ENCODE measurements around the gene P2RY11.

P2RY11 gene

DNA sequence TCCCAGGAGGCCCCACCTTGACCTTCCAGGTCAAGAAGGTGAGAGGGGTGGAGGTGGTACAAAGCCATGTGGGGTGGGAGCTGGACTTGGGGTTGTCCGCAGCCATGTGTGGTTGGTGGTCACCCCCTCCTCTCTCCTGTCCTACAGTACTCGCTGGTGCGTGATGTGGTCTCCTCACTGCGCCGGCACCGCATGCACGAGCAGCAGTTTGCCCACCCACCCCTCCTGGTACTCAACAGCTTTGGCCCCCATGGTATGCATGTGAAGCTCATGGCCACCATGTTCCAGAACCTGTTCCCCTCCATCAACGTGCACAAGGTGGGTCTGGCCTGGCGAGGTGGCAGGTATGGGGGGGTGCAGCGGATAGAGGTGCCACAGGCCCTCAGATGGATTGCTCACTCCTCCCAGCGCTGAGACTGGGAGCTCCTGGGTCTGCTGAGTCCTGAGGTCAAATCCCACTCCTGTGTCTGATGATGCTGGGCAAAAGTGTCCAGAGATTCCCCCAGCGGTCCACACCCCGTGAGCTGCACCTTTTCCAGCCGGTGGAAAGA lies 3.6 kb upstream of the P2RY11 start:
- Histone ChIP-seq H3K9ac (ENCODE audit: low read length) (no peak overlapping the region), H3K9me3 (ENCODE audit: low read length) (no peaks in the 10 kb centered on the region), H3K4me1 (ENCODE audit: insufficient read depth, low read length) (peaks cover 16% of the 10 kb centered on the region), H3K27ac (ENCODE audit: low read depth, low read length) (no peak overlapping the region), H3K27me3 (ENCODE audit: control insufficient read depth in 1 of 2, insufficient read depth in 2 of 2, low read length in 2 of 2) (no peaks in the 10 kb centered on the region), H3K36me3 (ENCODE audit: insufficient read depth, low read length) (peaks cover 30% of the 10 kb centered on the region), H3K4me3 (ENCODE audit: low read depth in 1 of 2, low read length in 2 of 2) (no peak overlapping the region)

DNA sequence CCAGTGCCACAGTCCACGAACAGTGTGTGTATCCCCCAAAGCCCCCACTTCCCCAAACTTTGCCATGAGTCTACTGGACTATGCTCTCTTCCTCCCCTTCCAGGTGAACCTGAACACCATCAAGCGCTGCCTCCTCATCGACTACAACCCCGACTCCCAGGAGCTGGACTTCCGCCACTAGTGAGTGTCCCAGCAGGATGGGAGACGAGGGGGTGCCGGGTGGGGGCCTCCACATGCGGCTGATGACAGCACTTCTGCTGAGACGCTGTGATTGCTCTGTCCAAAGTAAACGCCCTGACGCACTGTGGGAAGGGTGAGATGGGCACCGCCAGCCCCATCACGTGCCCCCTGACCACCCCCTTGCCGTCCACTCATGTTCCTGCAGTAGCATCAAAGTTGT lies 2.0 kb upstream of the P2RY11 start:
- peaks cover 34% of the 10 kb centered on the region for H3K36me3 ChIP-seq (ENCODE audit: insufficient read depth, low read length)

DNA sequence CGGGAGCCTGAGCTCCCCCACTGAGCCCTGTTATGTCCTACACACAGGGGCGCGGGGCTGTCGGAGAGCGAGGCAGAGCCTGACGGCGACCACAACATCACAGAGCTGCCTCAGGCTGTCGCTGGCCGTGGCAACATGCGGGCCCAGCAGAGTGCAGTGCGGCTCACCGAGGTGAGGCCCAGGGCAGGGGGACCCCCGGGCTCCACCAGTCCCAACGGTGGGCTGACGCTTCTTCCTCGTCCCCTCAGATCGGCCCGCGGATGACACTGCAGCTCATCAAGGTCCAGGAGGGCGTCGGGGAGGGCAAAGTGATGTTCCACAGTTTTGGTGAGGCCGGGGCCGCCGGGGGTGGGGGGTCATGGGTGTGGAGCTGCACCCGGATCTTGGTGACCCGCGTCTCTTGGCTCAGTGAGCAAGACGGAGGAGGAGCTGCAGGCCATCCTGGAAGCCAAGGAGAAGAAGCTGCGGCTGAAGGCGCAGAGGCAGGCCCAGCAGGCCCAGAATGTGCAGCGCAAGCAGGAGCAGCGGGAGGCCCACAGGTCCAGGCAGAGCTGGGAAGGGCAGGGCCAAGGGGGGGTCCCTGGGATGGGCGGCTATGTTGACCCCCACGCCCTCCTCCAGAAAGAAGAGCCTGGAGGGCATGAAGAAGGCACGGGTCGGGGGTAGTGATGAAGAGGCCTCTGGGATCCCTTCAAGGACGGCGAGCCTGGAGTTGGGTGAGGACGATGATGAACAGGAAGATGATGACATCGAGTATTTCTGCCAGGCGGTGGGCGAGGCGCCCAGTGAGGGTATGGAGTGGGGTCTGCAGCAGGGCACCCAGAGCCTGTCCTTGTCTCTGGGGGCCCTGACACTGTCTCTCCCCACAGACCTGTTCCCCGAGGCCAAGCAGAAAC lies 1.2 kb upstream of the P2RY11 start:
- no peak overlapping the region for H3K9ac ChIP-seq (ENCODE audit: low read length)
- H3K4me1 ChIP-seq (ENCODE audit: insufficient read depth, low read length) = peaks cover 15% of the 10 kb centered on the region
- H3K4me3 ChIP-seq (ENCODE audit: low read depth in 1 of 2, low read length in 2 of 2) = no peak overlapping the region
- H3K27me3 ChIP-seq (ENCODE audit: control insufficient read depth in 1 of 2, insufficient read depth in 2 of 2, low read length in 2 of 2) = no peaks in the 10 kb centered on the region
- peaks cover 42% of the 10 kb centered on the region for H3K36me3 ChIP-seq (ENCODE audit: insufficient read depth, low read length)
- H3K27ac ChIP-seq (ENCODE audit: low read depth, low read length) = no peak overlapping the region
- no peaks in the 10 kb centered on the region for H3K9me3 ChIP-seq (ENCODE audit: low read length)

More for the DNA sequence above, 2.0 kb upstream of the P2RY11 start:
- Histone ChIP-seq H3K9ac (ENCODE audit: low read length) (no peak overlapping the region), H3K4me1 (ENCODE audit: insufficient read depth, low read length) (peaks cover 16% of the 10 kb centered on the region), H3K27me3 (ENCODE audit: control insufficient read depth in 1 of 2, insufficient read depth in 2 of 2, low read length in 2 of 2) (no peaks in the 10 kb centered on the region), H3K27ac (ENCODE audit: low read depth, low read length) (no peak overlapping the region), H3K4me3 (ENCODE audit: low read depth in 1 of 2, low read length in 2 of 2) (no peak overlapping the region), H3K9me3 (ENCODE audit: low read length) (no peaks in the 10 kb centered on the region)

DNA sequence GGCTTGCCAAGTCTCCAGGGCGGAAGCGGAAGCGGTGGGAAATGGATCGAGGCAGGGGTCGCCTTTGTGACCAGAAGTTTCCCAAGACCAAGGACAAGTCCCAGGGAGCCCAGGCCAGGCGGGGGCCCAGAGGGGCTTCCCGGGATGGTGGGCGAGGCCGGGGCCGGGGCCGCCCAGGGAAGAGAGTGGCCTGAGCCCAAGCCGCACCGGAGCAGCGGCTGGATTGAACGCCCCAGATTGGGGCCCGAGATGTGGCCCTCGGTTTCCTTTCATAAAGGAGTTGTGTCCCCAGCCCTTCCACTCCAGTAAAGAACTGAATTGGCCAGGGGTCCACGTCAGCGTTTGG lies 548 bp upstream of the P2RY11 start:
- Histone ChIP-seq H3K27ac (ENCODE audit: low read depth, low read length) (no peak overlapping the region), H3K36me3 (ENCODE audit: insufficient read depth, low read length) (peaks cover 47% of the 10 kb centered on the region), H3K4me3 (ENCODE audit: low read depth in 1 of 2, low read length in 2 of 2) (no peak overlapping the region)

DNA sequence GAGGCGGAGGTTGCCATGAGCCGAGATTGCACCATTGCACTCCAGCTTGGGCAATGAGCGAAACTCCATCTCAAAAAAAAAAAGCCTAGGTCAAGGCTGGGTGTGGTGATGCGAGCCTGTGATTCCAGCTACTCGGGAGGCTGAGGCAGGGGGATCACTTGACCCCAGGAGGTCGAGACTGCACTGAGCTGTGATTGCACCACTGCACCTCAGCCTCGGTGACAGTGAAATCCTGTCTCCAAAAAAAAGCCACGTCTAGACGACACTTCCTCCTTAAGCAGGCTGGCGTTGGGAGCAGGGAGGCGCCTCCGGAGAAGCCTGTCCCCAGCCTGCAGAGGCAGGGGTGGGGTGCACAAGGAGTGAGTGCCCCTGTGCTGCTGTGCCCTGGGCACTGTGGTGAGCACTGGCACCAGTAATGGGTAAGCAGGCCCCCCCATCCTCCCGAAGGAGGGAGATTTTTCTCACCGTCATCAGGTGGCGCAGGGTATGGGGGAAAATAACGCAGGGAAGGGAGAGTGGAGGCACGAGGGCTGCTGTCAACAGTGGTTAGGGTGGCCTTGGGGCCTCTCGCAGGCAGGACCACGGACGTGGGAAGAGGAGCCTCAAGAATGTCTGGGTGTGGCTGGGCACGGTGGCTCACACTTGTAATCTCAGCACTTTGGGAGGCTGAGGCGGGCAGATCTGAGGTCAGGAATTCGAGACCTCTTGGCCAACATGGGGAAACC lies 706 bp downstream of the P2RY11 start:
- no peak overlapping the region for H3K9ac ChIP-seq (ENCODE audit: low read length)
- no peak overlapping the region for H3K27ac ChIP-seq (ENCODE audit: low read depth, low read length)
- no peaks in the 10 kb centered on the region for H3K9me3 ChIP-seq (ENCODE audit: low read length)
- H3K27me3 ChIP-seq (ENCODE audit: control insufficient read depth in 1 of 2, insufficient read depth in 2 of 2, low read length in 2 of 2) = no peaks in the 10 kb centered on the region
- H3K4me3 ChIP-seq (ENCODE audit: low read depth in 1 of 2, low read length in 2 of 2) = no peak overlapping the region
- H3K4me1 ChIP-seq (ENCODE audit: insufficient read depth, low read length) = peaks cover 3% of the 10 kb centered on the region
- peaks cover 59% of the 10 kb centered on the region for H3K36me3 ChIP-seq (ENCODE audit: insufficient read depth, low read length)

More for the DNA sequence above, 548 bp upstream of the P2RY11 start:
- Histone ChIP-seq H3K4me1 (ENCODE audit: insufficient read depth, low read length) (peaks cover 9% of the 10 kb centered on the region), H3K9ac (ENCODE audit: low read length) (no peak overlapping the region), H3K27me3 (ENCODE audit: control insufficient read depth in 1 of 2, insufficient read depth in 2 of 2, low read length in 2 of 2) (no peaks in the 10 kb centered on the region), H3K9me3 (ENCODE audit: low read length) (no peaks in the 10 kb centered on the region)

DNA sequence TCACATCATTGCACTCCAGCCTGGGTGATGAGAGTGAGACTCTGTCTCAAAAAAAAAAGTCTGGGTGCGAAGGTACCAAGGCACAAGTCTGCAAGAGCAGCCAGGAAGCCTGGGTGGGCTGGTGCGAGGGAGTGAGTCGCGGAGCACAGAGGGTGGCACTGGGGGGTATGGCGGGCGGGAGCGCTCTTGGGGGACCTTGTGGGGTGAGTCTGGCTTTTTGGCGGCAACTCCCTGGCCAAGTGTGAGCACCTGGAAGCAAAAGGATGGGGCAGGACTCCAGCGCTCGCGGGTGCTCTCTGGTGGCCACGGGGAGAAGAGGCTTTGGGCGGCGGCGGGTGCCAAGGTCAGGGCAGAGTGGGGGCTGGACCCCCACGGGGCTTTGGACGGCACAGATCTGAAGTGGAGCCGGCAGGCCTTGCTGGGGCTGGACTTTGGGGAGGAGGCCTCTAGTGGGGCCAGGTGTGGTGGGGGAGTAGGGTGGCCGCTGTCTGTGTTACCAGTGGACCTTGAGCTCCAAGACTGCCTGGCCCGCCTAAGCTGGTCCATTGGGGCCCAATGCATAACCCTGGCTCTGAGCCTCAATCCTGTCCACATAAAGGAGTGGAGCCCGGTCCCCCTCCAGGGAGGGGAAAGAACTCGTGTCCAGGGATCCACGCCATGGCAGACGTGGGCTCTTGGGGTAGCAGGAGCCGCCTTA lies 1.6 kb downstream of the P2RY11 start:
- Histone ChIP-seq H3K27me3 (ENCODE audit: control insufficient read depth in 1 of 2, insufficient read depth in 2 of 2, low read length in 2 of 2) (no peaks in the 10 kb centered on the region), H3K4me3 (ENCODE audit: low read depth in 1 of 2, low read length in 2 of 2) (no peak overlapping the region), H3K36me3 (ENCODE audit: insufficient read depth, low read length) (peaks cover 56% of the 10 kb centered on the region), H3K4me1 (ENCODE audit: insufficient read depth, low read length) (no peaks in the 10 kb centered on the region), H3K27ac (ENCODE audit: low read depth, low read length) (no peak overlapping the region), H3K9me3 (ENCODE audit: low read length) (no peaks in the 10 kb centered on the region), H3K9ac (ENCODE audit: low read length) (no peak overlapping the region)

DNA sequence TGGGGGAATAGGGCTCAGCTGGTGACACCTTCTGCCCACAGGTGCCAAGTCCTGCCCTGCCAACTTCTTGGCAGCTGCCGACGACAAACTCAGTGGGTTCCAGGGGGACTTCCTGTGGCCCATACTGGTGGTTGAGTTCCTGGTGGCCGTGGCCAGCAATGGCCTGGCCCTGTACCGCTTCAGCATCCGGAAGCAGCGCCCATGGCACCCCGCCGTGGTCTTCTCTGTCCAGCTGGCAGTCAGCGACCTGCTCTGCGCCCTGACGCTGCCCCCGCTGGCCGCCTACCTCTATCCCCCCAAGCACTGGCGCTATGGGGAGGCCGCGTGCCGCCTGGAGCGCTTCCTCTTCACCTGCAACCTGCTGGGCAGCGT lies 2.1 kb downstream of the P2RY11 start:
- Histone ChIP-seq H3K9ac (ENCODE audit: low read length) (no peak overlapping the region), H3K9me3 (ENCODE audit: low read length) (no peaks in the 10 kb centered on the region), H3K4me3 (ENCODE audit: low read depth in 1 of 2, low read length in 2 of 2) (no peak overlapping the region), H3K27me3 (ENCODE audit: control insufficient read depth in 1 of 2, insufficient read depth in 2 of 2, low read length in 2 of 2) (no peaks in the 10 kb centered on the region), H3K27ac (ENCODE audit: low read depth, low read length) (no peak overlapping the region), H3K4me1 (ENCODE audit: insufficient read depth, low read length) (peaks cover under 1% of the 10 kb centered on the region), H3K36me3 (ENCODE audit: insufficient read depth, low read length) (peaks cover 51% of the 10 kb centered on the region)

DNA sequence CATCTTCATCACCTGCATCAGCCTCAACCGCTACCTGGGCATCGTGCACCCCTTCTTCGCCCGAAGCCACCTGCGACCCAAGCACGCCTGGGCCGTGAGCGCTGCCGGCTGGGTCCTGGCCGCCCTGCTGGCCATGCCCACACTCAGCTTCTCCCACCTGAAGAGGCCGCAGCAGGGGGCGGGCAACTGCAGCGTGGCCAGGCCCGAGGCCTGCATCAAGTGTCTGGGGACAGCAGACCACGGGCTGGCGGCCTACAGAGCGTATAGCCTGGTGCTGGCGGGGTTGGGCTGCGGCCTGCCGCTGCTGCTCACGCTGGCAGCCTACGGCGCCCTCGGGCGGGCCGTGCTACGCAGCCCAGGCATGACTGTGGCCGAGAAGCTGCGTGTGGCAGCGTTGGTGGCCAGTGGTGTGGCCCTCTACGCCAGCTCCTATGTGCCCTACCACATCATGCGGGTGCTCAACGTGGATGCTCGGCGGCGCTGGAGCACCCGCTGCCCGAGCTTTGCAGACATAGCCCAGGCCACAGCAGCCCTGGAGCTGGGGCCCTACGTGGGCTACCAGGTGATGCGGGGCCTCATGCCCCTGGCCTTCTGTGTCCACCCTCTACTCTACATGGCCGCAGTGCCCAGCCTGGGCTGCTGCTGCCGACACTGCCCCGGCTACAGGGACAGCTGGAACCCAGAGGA lies 2.6 kb downstream of the P2RY11 start:
- Histone ChIP-seq H3K27me3 (ENCODE audit: control insufficient read depth in 1 of 2, insufficient read depth in 2 of 2, low read length in 2 of 2) (no peaks in the 10 kb centered on the region), H3K27ac (ENCODE audit: low read depth, low read length) (no peak overlapping the region), H3K36me3 (ENCODE audit: insufficient read depth, low read length) (peaks cover 47% of the 10 kb centered on the region), H3K9me3 (ENCODE audit: low read length) (no peaks in the 10 kb centered on the region), H3K4me1 (ENCODE audit: insufficient read depth, low read length) (peaks cover 5% of the 10 kb centered on the region), H3K4me3 (ENCODE audit: low read depth in 1 of 2, low read length in 2 of 2) (no peak overlapping the region), H3K9ac (ENCODE audit: low read length) (no peak overlapping the region)

DNA sequence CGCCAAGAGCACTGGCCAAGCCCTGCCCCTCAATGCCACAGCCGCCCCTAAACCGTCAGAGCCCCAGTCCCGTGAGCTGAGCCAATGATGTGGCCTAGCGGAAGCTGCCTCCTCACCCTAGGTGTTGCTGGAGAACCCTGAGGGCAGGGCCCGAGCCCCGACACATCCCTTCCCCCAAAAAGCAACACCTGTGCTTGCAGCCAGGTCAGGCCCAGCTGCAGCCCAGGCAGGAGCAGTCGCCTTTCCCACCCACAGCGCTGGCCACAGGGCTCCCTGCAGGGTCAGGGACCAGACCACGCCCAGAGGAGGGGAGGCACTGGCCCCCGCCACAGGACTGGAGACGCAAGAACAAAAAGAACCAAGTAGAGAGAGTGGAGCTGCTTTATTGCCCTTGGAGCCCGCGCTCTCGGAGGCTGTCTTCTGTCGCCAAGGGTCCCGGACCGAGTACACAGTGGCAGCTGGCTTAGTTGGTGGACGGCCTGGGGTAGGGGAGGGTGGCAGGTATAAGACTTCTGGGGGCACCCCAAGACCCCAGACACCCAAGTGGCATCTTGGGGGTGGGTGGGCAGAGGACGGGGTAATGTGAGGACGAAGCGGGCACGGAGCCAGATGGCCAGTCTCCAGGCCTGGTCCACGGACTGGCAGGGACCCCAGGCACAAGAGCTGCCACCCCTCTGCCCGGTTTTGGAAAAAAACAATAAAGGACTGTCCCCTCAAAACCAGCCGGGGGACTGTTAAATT lies 3.3 kb downstream of the P2RY11 start:
- no peak overlapping the region for H3K9ac ChIP-seq (ENCODE audit: low read length)
- no peaks in the 10 kb centered on the region for H3K9me3 ChIP-seq (ENCODE audit: low read length)
- H3K27ac ChIP-seq (ENCODE audit: low read depth, low read length) = no peak overlapping the region
- no peak overlapping the region for H3K4me3 ChIP-seq (ENCODE audit: low read depth in 1 of 2, low read length in 2 of 2)
- peaks cover 7% of the 10 kb centered on the region for H3K4me1 ChIP-seq (ENCODE audit: insufficient read depth, low read length)
- peaks cover 40% of the 10 kb centered on the region for H3K36me3 ChIP-seq (ENCODE audit: insufficient read depth, low read length)
- no peaks in the 10 kb centered on the region for H3K27me3 ChIP-seq (ENCODE audit: control insufficient read depth in 1 of 2, insufficient read depth in 2 of 2, low read length in 2 of 2)

DNA sequence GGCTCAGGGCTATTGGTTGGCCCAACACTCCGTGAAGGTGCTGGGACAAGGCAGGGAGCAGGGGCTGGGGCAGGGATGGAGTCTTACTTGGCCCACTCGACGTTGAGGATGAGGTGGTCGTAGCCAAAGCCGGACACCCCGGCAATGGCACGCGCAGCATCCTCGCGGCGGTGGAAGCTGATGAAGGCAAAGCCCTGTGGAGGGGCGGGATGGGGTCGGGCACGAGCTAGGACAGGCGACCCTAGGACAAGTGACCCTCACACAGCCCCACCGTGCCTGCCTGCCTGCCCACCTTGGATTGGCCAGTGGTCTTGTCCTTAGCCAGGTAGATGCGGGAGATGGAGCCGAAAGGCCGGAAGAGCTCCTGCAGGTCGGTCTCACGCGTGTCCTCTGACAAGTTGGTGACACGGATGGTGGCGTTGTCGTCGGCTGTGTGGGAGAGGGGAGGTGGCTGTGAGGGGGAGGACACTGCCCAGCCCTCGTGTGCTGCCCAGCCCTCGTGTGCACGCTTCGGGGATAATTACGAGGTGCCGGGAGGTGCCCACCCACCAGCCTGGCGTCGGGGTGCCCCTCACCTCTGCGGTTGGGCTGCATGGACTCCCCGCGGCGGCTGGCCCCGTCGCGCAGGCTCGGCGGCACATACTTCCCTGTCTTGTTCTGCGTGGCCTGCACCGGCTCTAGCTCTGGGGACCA lies 4.0 kb downstream of the P2RY11 start:
- H3K9ac ChIP-seq (ENCODE audit: low read length) = no peak overlapping the region
- peaks cover 7% of the 10 kb centered on the region for H3K4me1 ChIP-seq (ENCODE audit: insufficient read depth, low read length)
- peaks cover 36% of the 10 kb centered on the region for H3K36me3 ChIP-seq (ENCODE audit: insufficient read depth, low read length)
- no peaks in the 10 kb centered on the region for H3K27me3 ChIP-seq (ENCODE audit: control insufficient read depth in 1 of 2, insufficient read depth in 2 of 2, low read length in 2 of 2)
- H3K27ac ChIP-seq (ENCODE audit: low read depth, low read length) = no peak overlapping the region
- no peak overlapping the region for H3K4me3 ChIP-seq (ENCODE audit: low read depth in 1 of 2, low read length in 2 of 2)
- H3K9me3 ChIP-seq (ENCODE audit: low read length) = no peaks in the 10 kb centered on the region
